Measurements from ENCODE around the gene SDK2. TPM values are rescaled to one million over a fixed set of nuclear protein-coding genes. Genes with fewer than 3 reads are reported as not detected.

SDK2 gene
- total and polyA plus RNA-seq, 2 of the 4 experiments (the other 2 are of a cell fraction): under 0.01 to 0.03 TPM

- Histone ChIP-seq H3K14ac (replicated peaks; ENCODE audit: low read depth, low read length) (no peak overlapping the region), H2BK15ac (ENCODE audit: low read depth, low read length) (no peak overlapping the region), H3K18ac (ENCODE audit: low read depth, low read length) (no peak overlapping the region), H2BK20ac (ENCODE audit: low read depth, low read length) (no peak overlapping the region), H2BK120ac (ENCODE audit: low read depth, low read length) (no peak overlapping the region), H3K36me3 (ENCODE audit: control insufficient read depth, insufficient read depth, low read length) (no peaks in the 10 kb centered on the region), H3K4me2 (ENCODE audit: low read depth, low read length) (no peak overlapping the region), H3K56ac (ENCODE audit: extremely low read depth, insufficient read depth, low read length) (no peak overlapping the region), H2AFZ (replicated peaks; ENCODE audit: low read length, poor library complexity) (no peak overlapping the region), H3K79me1 (ENCODE audit: low read depth in 1 of 2, low read length in 2 of 2) (no peaks in the 10 kb centered on the region), H2AK9ac (replicated peaks; ENCODE audit: low read depth, low read length, poor library complexity) (no peak overlapping the region), H3K23ac (ENCODE audit: low read depth, low read length) (no peak overlapping the region), H2AK5ac (ENCODE audit: low read depth, low read length) (no peak overlapping the region), H4K91ac (ENCODE audit: insufficient read depth, low read depth, low read length) (no peak overlapping the region), H3K4me1 (ENCODE audit: control insufficient read depth, insufficient read depth, low read length) (no peaks in the 10 kb centered on the region), H3K4me3 (ENCODE audit: insufficient read depth, low read depth, low read length) (no peak overlapping the region), H4K8ac (ENCODE audit: low read depth in 2 of 2, low read length in 2 of 2) (no peak overlapping the region), H3K9me1 (ENCODE audit: insufficient read depth, low read length) (no peaks in the 10 kb centered on the region), H4K5ac (ENCODE audit: low read depth, low read length) (no peak overlapping the region), H3K4ac (ENCODE audit: low read depth, low read length) (no peak overlapping the region), H2BK5ac (ENCODE audit: low read depth, low read length, poor library complexity, severe bottlenecking) (no peak overlapping the region), H3K9me3 (ENCODE audit: control insufficient read depth, insufficient read depth, low read length) (peaks cover 5% of the 10 kb centered on the region; the same call in 1 of the 2 replicates), H3K9ac (ENCODE audit: low read depth, low read length) (no peak overlapping the region), H3K27me3 (ENCODE audit: control insufficient read depth, insufficient read depth, low read length) (no peaks in the 10 kb centered on the region), H4K20me1 (ENCODE audit: insufficient read depth, low read length) (no peaks in the 10 kb centered on the region), H3K27ac (ENCODE audit: insufficient read depth, low read length) (no peak overlapping the region)
- ChIA-PET CTCF (no interaction called here), POLR2A (ENCODE audit: unreplicated experiment) (no interaction called here)
- intact Hi-C loops (cut with micrococcal nuclease) (no loop called here), in situ Hi-C loops (cut with MboI; ENCODE audit: low sequenced_read_pairs) (no loop called here), dilution Hi-C loops (cut with HindIII; ENCODE audit: low sequenced_read_pairs, unreplicated experiment) (no loop called here)
- DNase-seq (no peak), ATAC-seq (ENCODE audit: low read depth) (no peak)
- no TSS peak for BruUV-seq (replicated peaks)
- WGBS, 2 experiments (ENCODE audit: extremely low coverage in 2 of 2, insufficient read length in 1 of 2): 31% methylated on average over 6 of the region's 15 CpGs; no CpG with 5 or more reads in 1 of the 2 experiments
- TF ChIP-seq MAZ (IDR thresholded peaks at IDR 0.05; ENCODE audit: borderline replicate concordance, low read depth, low read length) (no peak), ELK1 (IDR thresholded peaks at IDR 0.05; ENCODE audit: borderline replicate concordance, low read depth, low read length) (no peak), POLR2A (IDR thresholded peaks at IDR 0.05; ENCODE audit: low read depth, low read length) (no peak), CHD1 (IDR thresholded peaks at IDR 0.05; ENCODE audit: low read depth, low read length) (no peak), FOS (IDR thresholded peaks at IDR 0.05; ENCODE audit: low read depth, low read length) (no peak), MXI1 (IDR thresholded peaks at IDR 0.05; ENCODE audit: borderline replicate concordance, low read depth, low read length) (no peak), RFX5 (IDR thresholded peaks at IDR 0.05; ENCODE audit: low read depth, low read length) (no peak), RAD21 (IDR thresholded peaks at IDR 0.05; ENCODE audit: low read length) (no peak), SMC3 (IDR thresholded peaks at IDR 0.05; ENCODE audit: low read depth, low read length) (no peak), RCOR1 (IDR thresholded peaks at IDR 0.05; ENCODE audit: insufficient replicate concordance, low read length) (no peak), CEBPB (IDR thresholded peaks at IDR 0.05; ENCODE audit: low read depth, low read length) (no peak), BHLHE40 (IDR thresholded peaks at IDR 0.05; ENCODE audit: low read depth, low read length) (no peak), NFE2L2 (IDR thresholded peaks at IDR 0.05; ENCODE audit: low read depth, low read length) (no peak), MAFK (IDR thresholded peaks at IDR 0.05; ENCODE audit: low read depth, low read length) (no peak)
- TF ChIP-seq, protein P1, sequence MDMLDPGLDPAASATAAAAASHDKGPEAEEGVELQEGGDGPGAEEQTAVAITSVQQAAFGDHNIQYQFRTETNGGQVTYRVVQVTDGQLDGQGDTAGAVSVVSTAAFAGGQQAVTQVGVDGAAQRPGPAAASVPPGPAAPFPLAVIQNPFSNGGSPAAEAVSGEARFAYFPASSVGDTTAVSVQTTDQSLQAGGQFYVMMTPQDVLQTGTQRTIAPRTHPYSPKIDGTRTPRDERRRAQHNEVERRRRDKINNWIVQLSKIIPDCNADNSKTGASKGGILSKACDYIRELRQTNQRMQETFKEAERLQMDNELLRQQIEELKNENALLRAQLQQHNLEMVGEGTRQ (IDR thresholded peaks at IDR 0.05; ENCODE audit: low read depth, low read length): no peak
- TF ChIP-seq, protein P2, sequence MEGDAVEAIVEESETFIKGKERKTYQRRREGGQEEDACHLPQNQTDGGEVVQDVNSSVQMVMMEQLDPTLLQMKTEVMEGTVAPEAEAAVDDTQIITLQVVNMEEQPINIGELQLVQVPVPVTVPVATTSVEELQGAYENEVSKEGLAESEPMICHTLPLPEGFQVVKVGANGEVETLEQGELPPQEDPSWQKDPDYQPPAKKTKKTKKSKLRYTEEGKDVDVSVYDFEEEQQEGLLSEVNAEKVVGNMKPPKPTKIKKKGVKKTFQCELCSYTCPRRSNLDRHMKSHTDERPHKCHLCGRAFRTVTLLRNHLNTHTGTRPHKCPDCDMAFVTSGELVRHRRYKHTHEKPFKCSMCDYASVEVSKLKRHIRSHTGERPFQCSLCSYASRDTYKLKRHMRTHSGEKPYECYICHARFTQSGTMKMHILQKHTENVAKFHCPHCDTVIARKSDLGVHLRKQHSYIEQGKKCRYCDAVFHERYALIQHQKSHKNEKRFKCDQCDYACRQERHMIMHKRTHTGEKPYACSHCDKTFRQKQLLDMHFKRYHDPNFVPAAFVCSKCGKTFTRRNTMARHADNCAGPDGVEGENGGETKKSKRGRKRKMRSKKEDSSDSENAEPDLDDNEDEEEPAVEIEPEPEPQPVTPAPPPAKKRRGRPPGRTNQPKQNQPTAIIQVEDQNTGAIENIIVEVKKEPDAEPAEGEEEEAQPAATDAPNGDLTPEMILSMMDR (conservative IDR thresholded peaks at IDR 0.05; ENCODE audit: low read depth, low read length): no peak
These were observed 68.6 kb downstream of the SDK2 start for GRCh38 chr17:73575470-73576221.
